HG02840 (cell line): ENCODE data around the gene NAXD.

Experiments
- ATAC-seq: cut with Tn5 transposase; IDR thresholded peaks from one replicate; pipeline ENCODE4 v1.9.1; 2021; ENCODE audit warnings: mild to moderate bottlenecking, moderate library complexity, moderate number of reproducible peaks; ENCODE audit not compliant: unreplicated experiment, low FRiP score

Gene NAXD

GRCh38 chr13:110685305-110686020, 70.1 kb downstream of the NAXD start:
- ATAC-seq = no peak

DNA sequence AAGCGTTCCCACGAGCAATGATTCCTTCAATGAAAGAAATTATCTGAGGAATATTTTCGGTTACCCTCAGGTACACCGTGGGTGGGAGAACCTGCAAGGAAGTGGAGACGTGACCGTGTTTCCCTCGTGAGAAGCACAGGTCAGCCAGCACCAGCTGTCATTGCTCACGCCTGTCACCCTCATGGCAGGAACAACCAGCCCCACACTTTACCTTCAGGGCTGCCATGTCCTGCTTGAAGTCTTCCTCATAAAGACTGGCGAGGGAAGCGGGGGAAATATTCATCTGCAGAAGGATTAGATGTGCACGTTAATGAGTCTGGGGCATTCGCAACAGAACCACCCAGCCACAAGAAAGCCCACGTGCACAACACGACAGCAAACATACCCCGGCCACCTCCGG, 72.4 kb downstream of the NAXD start:
- no peak for ATAC-seq

GRCh38 chr13:110689041-110689440, 73.7 kb downstream of the NAXD start:
- ATAC-seq = no peak
